ENCODE measurements around the gene OR2A1. TPM values are rescaled to one million over a fixed set of nuclear protein-coding genes. Genes with fewer than 3 reads are reported as not detected.
"Not testable (repeated sequence)": the region's sequence is repeated elsewhere in the genome, so short reads cannot be mapped to it uniquely, and the experiment has no call there.

OR2A1 gene
- total and polyA plus RNA-seq, 12 donors = 0.11 to 0.20 (median 0.14) TPM; not detected in 7

- H3K27ac ChIP-seq; H3K9me3 ChIP-seq (replicated peaks in 1 of 3); H3K27me3 ChIP-seq; DNase-seq; H3K36me3 ChIP-seq (replicated peaks in 1 of 2); H3K4me3 ChIP-seq; intact Hi-C loops (cut with DNase I); H3K4me1 ChIP-seq (replicated peaks in 1 of 2): not testable (repeated sequence)
- 82 to 94% (median 89%) methylated on average over 2 to 6 of the region's 14 CpGs for WGBS, 4 donors
Measured at GRCh38 chr7:144292384-144293161, 19.6 kb upstream of the OR2A1 start.

- intact Hi-C loops (cut with DNase I); H3K36me3 ChIP-seq (replicated peaks in 1 of 2); H3K9me3 ChIP-seq (replicated peaks in 1 of 3); H3K27ac ChIP-seq; DNase-seq; H3K4me3 ChIP-seq; H3K27me3 ChIP-seq; H3K4me1 ChIP-seq (replicated peaks in 1 of 2): not testable (repeated sequence)
- no CpG with 5 or more reads among the region's 60 CpGs for WGBS, 4 donors
Measured at GRCh38 chr7:144293794-144294499, 18.3 kb upstream of the OR2A1 start.

- intact Hi-C loops (cut with DNase I); H3K36me3 ChIP-seq (replicated peaks in 1 of 2); H3K27ac ChIP-seq; H3K27me3 ChIP-seq; H3K4me3 ChIP-seq; H3K4me1 ChIP-seq (replicated peaks in 1 of 2); H3K9me3 ChIP-seq (replicated peaks in 1 of 3); DNase-seq: not testable (repeated sequence)
- no CpG with 5 or more reads among the region's 1 CpG for WGBS, 4 donors
Measured at GRCh38 chr7:144302578-144303303, 9.5 kb upstream of the OR2A1 start.

- H3K36me3 ChIP-seq (replicated peaks in 1 of 2); DNase-seq; intact Hi-C loops (cut with DNase I); H3K27ac ChIP-seq; H3K27me3 ChIP-seq; H3K4me3 ChIP-seq; H3K9me3 ChIP-seq (replicated peaks in 1 of 3); H3K4me1 ChIP-seq (replicated peaks in 1 of 2): not testable (repeated sequence)
- no CpG with 5 or more reads among the region's 5 CpGs for WGBS, 4 donors
Measured at GRCh38 chr7:144303607-144304006, 8.6 kb upstream of the OR2A1 start.

- H3K9me3 ChIP-seq (replicated peaks in 1 of 3); H3K4me3 ChIP-seq; H3K4me1 ChIP-seq (replicated peaks in 1 of 2); H3K27ac ChIP-seq; H3K27me3 ChIP-seq; DNase-seq; H3K36me3 ChIP-seq (replicated peaks in 1 of 2); intact Hi-C loops (cut with DNase I): not testable (repeated sequence)
- no CpG with 5 or more reads among the region's 2 CpGs for WGBS, 4 donors
Measured at GRCh38 chr7:144305156-144305555, 7.1 kb upstream of the OR2A1 start.

- H3K36me3 ChIP-seq (replicated peaks in 1 of 2); intact Hi-C loops (cut with DNase I); H3K9me3 ChIP-seq (replicated peaks in 1 of 3); H3K4me1 ChIP-seq (replicated peaks in 1 of 2); DNase-seq; H3K27me3 ChIP-seq; H3K27ac ChIP-seq; H3K4me3 ChIP-seq: not testable (repeated sequence)
- no CpG with 5 or more reads among the region's 2 CpGs for WGBS, 4 donors
Measured at GRCh38 chr7:144309702-144310101, 2.5 kb upstream of the OR2A1 start.

GRCh38 chr7:144311218-144311617 lies 1.0 kb upstream of the OR2A1 start:
- H3K27me3 ChIP-seq; DNase-seq; intact Hi-C loops (cut with DNase I); H3K9me3 ChIP-seq (replicated peaks in 1 of 3); H3K36me3 ChIP-seq (replicated peaks in 1 of 2); H3K4me3 ChIP-seq; H3K27ac ChIP-seq; H3K4me1 ChIP-seq (replicated peaks in 1 of 2): not testable (repeated sequence)
- 91 to 100% (median 100%) methylated on average over 1 of the region's 2 CpGs; no CpG with 5 or more reads in 1 of the 4 donors for WGBS, 4 donors

GRCh38 chr7:144317537-144317936 lies 5.3 kb downstream of the OR2A1 start:
- H3K4me1 ChIP-seq (replicated peaks in 1 of 2); H3K9me3 ChIP-seq (replicated peaks in 1 of 3); intact Hi-C loops (cut with DNase I); H3K27me3 ChIP-seq; H3K4me3 ChIP-seq; H3K36me3 ChIP-seq (replicated peaks in 1 of 2); DNase-seq; H3K27ac ChIP-seq: not testable (repeated sequence)
- WGBS, 4 donors = 63 to 100% (median 86%) methylated on average over 1 of the region's 1 CpG; no CpG with 5 or more reads in 1 of the 4 donors

GRCh38 chr7:144319547-144319946 lies 7.3 kb downstream of the OR2A1 start:
- intact Hi-C loops (cut with DNase I); DNase-seq; H3K27me3 ChIP-seq; H3K4me3 ChIP-seq; H3K27ac ChIP-seq; H3K36me3 ChIP-seq (replicated peaks in 1 of 2); H3K4me1 ChIP-seq (replicated peaks in 1 of 2); H3K9me3 ChIP-seq (replicated peaks in 1 of 3): not testable (repeated sequence)
- no CpG with 5 or more reads among the region's 2 CpGs for WGBS, 4 donors

- H3K27me3 ChIP-seq; H3K27ac ChIP-seq; DNase-seq; H3K9me3 ChIP-seq (replicated peaks in 1 of 3); H3K4me1 ChIP-seq (replicated peaks in 1 of 2); H3K4me3 ChIP-seq; intact Hi-C loops (cut with DNase I); H3K36me3 ChIP-seq (replicated peaks in 1 of 2): not testable (repeated sequence)
- 85 to 100% (median 98%) methylated on average over 1 of the region's 3 CpGs for WGBS, 4 donors
Measured at GRCh38 chr7:144321677-144322206, 9.5 kb downstream of the OR2A1 start.

Data from adrenal gland (tissue), 12 donors.